ENCODE data around the gene RAB3D.

DNA sequence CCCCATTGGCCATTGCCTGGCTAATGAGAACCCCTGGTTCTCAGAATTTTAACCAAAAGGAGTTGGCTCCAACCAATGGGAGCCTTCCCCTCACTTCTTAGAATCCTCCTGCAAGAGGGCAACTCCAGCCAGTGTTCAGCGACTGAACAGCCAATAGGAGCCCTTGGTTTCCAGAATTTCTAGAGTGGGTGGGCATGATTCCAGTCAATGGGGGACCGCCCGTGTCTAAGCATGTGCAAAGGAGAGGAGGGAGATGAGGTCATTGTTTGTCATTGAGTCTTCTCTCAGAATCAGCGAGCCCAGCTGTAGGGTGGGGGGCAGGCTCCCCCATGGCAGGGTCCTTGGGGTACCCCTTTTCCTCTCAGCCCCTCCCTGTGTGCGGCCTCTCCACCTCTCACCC, 25.5 kb upstream of the RAB3D start:
- TF ChIP-seq EZH2 (IDR thresholded peaks at IDR 0.05; ENCODE audit: insufficient read depth, poor library complexity, severe bottlenecking) (no peak), EZH2phosphoT487 (IDR thresholded peaks at IDR 0.05; ENCODE audit: insufficient read depth, low read depth) (no peak)
